OCI-LY7 (cell line): ENCODE data around the gene COPS9.

Source experiments
- CTCF ChIP-seq: fragments of 200-600 bp; sonication (generic); conservative IDR thresholded peaks from 2 replicates; pipeline ENCODE4 v1.5.1; 2014; ENCODE audit warnings: mild to moderate bottlenecking, antibody characterized with exemption, low read length, moderate library complexity, mixed read lengths
- EZH2phosphoT487 ChIP-seq: fragments of 200-600 bp; sonication (generic); IDR thresholded peaks from 2 replicates; pipeline ENCODE4 v1.6.1; 2018; ENCODE audit warnings: low read depth, borderline replicate concordance, mild to moderate bottlenecking, mixed run types, antibody characterized with exemption, low read length, moderate library complexity, mixed read lengths

DNA sequence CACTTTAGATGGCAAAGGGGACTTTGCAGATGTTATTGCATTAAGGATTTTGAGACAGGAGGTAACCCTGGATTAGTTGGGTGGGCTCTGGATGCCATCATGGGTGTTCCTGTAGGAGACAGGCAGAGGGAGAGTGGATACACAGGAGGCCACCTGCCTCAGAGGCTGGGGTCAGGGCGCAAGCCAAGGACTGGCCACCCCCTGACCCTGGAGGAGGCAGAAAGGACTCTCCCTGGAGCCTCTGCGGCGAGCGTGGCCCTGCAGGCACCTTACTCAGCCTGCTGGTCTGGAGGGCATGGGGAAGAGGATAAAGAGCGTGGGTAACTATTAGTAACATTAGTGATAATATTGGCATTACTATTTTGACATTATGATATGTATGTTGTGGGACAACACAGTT is 25.9 kb upstream of the COPS9 start:
- TF ChIP-seq CTCF (no peak), EZH2phosphoT487 (no peak)
